Breast epithelium (tissue), 3 donors: ENCODE data around the gene SAMSN1.

Source experiments
- POLR2A ChIP-seq: fragments of 450-650 bp; IDR thresholded peaks from one replicate; pipeline ENCODE4 v1.6.1; 2016; ENCODE audit warnings: antibody characterized with exemption, mild to moderate bottlenecking, moderate library complexity
- POLR2AphosphoS5 ChIP-seq, 3 donors: sonication (generic); formaldehyde crosslinking; IDR thresholded peaks; one replicate each; pipeline ENCODE4 v1.6.1; 2017; ENCODE audit warnings: antibody characterized with exemption in 3 of 3
- TF ChIP-seq, protein P1 (sequence below), 3 donors: fragments of 450-650 bp; IDR thresholded peaks; one replicate each; pipeline ENCODE4 v1.5.1; 2016 to 2017; ENCODE audit warnings: antibody characterized with exemption in 3 of 3, mild to moderate bottlenecking in 3 of 3, moderate library complexity in 3 of 3

DNA sequence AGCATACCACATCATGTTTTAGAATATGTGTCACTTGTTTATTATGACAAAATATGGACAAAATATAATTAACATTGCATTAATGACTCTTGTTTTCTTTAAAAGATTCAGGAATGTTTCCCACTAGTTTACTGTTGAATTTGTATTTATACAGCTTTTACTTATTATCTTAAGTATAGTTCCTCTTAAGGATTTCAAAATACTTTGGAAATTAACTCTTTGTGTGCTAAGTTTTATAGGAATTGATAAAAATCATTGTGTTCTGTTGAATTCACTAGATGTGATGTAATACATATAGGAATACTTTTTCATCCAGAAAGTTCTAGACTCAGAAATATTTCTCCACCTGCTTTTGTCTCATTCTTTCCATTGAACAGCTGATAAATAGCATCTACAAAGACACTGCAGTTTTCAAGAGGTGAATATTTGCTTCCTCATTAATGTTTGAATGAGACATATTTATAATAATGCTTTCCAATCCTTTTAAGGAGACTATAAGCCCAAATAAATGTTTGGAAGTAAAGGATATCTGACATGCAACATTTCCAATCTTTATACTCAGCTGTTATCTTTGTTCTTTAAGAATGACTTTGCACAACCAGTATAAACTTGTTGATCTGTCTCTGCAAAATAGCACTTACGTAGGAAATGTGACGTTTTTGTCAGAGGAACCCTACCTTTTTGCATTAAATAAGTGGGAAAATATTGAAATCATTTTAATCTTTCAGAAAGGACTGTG lies 38.4 kb upstream of the SAMSN1 start:
- TF ChIP-seq, protein P1, sequence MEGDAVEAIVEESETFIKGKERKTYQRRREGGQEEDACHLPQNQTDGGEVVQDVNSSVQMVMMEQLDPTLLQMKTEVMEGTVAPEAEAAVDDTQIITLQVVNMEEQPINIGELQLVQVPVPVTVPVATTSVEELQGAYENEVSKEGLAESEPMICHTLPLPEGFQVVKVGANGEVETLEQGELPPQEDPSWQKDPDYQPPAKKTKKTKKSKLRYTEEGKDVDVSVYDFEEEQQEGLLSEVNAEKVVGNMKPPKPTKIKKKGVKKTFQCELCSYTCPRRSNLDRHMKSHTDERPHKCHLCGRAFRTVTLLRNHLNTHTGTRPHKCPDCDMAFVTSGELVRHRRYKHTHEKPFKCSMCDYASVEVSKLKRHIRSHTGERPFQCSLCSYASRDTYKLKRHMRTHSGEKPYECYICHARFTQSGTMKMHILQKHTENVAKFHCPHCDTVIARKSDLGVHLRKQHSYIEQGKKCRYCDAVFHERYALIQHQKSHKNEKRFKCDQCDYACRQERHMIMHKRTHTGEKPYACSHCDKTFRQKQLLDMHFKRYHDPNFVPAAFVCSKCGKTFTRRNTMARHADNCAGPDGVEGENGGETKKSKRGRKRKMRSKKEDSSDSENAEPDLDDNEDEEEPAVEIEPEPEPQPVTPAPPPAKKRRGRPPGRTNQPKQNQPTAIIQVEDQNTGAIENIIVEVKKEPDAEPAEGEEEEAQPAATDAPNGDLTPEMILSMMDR (IDR thresholded peaks at IDR 0.05): no peak
- TF ChIP-seq POLR2A (no peak), POLR2AphosphoS5 (IDR thresholded peaks at IDR 0.05) (no peak)
